NCI-H82 treated with DMSO at 0.1 percent for 48 hours (cell line): ENCODE results near the gene SMC1A.

Experiments
- DNase-seq: peaks from one replicate; lab custom pipeline; 2025; ENCODE audit not compliant: unreplicated experiment; lab: John Stamatoyannopoulos, UW

SMC1A gene

DNA sequence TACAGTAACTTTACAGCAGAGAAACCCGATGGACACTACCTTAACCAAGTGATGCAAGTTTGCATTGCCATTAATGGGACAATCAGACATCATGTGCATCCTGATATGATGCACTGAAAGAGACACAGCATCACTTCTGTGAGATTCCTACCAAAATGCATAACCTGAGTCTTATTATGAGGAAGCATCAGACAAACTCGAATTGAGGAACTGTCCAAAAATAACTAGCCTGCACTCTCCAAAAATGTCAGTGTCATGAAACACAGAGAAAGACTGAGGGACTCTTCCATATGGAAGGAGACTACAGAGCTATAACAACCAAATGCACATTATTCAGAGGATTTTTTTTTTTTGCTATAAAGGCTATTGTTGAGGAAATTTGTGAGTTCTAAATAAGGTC lies 74.5 kb downstream of the SMC1A start:
- no peak for DNase-seq

DNA sequence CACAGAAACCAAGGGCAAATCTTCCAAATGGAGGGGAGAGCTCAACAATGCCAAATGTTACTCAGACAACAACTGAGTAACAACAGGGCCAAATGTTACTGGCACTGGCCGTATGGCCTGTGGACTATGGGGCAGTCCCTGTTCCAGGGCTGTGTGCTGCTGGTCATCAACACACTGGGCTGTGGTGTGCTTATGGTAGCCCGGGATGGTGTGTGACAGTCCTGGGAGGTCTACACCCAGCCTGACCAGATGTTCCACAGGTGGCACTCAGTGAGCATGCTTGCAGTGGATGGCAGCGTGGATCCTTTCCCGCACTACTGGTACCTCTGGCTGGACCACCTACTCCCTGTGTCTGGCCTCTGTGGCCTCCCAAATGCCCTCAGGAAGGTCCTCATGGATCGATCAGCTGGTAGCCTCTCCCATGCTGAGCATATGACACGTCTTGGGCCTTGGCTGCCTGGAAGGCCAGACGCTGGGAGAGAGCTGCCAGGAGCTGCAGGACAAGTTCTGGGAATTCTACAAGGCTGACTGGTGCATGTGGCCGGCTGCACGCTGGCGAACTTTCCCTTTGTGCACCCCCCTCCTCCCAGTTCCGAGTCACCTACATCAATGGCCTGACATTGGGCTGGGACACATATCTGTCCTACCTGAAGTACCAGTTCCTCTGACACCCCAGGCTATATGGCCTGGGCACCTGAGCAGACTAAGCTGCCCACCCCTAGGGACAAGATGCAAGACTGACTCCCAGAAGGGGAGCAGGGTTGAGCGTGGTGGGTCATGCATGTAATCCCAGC lies 81.4 kb downstream of the SMC1A start:
- DNase-seq: no peak

DNA sequence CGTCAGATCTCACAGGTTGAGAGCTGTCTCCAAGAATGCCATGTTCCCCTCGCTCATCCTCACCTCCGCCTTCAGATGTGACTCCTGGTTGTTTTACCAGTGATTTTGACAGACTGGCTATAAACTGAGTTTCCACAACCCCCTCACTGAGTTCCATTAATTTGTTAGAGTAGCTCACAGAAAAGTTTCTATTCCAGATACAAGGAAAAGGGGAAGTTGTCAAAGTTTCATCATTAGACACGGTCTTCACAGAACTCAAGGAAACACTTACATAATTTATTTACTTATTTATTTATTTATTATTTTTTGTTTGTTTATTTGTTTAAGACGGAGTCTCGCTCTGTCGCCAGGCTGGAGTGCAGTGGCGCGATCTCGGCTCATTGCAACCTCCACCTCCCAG lies 85.4 kb downstream of the SMC1A start:
- DNase-seq: no peak

DNA sequence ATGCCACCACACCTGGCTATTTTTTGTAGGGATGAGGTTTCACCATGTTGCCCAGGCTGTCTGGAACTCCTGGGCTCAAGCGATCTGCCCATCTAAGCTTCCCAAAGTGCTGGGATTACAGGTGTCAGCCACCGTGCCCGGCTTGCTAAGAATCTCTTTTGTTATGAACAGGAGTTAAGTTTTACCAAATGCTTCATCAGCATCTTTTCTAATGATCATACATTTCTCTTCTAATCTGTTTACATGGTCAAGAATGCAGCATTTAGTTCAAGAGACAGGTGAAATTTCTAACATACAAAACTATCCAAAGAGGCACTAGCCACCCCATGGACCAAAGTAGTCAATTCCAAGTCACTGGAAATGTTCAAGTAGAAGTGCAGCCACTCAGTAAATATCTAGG lies 88.6 kb downstream of the SMC1A start:
- DNase-seq: no peak

DNA sequence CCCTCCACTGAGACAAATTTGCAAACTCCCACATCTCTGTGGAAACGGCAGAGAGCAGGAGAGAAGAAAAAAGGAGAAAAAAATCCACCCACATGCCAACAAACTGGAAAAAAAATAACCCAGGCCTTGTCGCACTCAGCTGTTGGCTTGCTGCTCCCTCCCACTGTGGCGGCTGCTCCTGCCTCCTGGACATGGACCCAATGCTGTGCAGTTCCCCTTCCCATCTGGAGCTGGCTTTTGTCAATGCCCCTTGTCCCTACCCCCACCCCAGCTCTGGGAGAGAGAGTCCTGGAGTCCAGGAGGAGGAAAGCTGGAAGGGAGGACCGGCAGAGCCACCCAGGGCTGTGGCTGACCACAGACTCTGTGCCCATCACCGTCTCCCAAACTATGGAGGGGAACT lies 90.2 kb downstream of the SMC1A start:
- no peak for DNase-seq

DNA sequence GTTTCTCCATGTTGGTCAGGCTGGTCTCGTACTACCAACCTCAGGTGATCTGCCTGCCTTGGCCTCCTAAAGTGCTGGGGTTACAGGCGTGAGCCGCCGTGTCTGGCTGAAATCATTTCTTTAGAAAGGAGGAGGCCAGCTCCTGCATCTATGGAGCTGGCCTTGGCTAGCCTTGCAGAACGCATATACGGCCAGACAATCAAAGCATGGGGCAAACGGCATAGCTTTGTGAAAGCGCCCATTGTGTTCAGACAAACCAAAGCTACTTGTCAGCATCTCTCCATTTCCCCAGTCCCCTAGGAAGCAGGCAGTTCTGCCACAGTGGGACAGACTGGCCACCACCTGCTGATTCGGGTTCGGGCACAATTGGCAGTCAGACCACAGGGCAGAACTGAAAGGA lies 92.1 kb downstream of the SMC1A start:
- DNase-seq: no peak

DNA sequence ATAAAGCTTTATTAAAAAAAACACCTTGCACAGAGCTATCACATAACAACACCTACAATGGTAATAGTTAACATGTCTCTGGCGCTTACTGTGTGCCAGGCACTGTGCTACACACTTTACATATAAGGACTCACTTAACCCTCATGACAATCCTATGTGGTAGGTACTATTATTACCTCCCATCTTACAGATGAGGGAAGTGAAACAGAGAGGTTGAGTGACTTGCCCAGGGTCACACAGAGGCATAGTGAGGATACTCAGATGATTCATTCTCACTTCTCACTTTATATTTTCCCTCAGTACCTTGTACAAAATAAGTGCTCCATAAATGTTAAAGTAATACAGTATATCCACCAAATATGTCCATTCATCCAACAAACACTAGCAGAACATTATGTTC lies 97.7 kb downstream of the SMC1A start:
- DNase-seq: no peak
